ENCODE results near the gene PLCL1. TPM values are rescaled to one million over a fixed set of nuclear protein-coding genes. Genes with fewer than 3 reads are reported as not detected.

Gene PLCL1
- total RNA-seq, 1 experiment from 2014 or later: not detected

DNA sequence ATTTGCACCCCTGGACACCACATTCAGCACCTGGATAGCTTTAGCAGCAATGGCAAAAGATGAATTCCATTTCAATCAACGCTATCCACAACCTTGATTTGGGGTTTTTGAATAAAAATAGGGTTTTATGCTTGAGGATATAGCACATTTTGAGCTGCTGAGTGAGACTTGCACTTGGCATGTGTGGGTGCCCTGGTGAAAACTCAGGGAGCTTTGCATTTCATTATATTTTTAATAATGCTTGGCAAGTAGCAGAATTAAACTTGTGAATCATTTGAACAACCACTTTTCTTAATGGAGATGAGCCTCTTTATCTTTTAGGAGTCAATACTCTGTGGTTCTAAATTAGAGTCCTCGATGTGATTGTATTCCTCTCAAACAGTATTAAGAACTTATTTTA is 252.4 kb downstream of the PLCL1 start:
- DNase-seq (ENCODE audit: low spot score): no peak

DNA sequence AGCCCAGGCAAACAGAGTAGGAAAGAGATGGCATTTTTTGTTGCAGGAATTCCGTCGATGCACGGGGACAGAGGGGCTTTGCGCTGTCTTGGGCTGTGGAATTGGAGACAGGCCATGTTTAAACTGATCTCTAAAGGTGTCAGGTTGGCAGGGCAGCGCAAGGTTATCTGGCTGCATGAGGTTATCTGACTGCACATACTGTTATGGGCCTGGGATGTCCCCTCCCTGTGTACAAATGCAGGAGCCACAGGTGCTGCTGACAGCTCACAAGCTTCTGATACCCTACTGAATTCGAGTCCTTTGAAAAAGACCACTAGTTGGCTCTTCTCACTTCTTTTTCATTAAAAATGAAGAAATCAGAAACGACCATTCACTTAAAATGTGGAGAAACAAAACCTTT is 255.4 kb downstream of the PLCL1 start:
- DNase-seq (ENCODE audit: low spot score): no peak

DNA sequence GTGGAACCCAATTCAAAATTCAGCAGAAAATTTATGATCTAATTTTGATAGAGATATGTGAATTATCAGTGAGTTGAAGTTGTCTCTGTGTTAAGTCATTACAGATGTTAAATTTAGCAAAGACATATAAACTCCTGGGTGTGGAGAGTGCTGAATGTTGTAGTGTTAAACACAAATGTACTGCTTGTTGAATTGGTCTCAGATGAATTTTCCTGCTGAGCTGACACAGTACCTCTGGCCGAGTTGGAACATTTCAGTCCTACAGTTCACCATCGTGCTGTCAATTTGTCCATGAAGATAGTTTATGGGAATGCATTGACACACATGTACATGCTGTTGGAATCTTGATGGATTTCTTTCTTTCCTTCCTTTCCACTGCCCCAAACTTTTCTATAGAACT is 255.9 kb downstream of the PLCL1 start:
- no peak for DNase-seq (ENCODE audit: low spot score)

DNA sequence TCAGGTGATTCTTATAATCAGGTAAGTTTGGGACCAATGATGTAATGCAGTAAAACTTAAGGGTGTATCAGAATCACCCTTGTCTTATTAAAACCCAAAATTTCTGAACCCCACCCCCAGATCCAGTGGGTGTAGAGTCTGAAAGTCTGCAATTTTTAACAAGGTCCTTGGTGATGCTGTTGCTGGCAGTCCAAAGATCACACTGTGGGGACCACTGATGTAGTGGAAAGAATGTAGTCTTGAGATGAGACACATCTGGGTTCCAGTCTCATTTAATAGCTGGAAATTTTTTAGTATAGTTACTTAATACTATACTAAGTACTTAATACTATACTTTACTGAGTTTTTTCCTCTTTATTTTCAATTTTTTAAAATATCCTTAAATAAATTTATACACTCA is 258.4 kb downstream of the PLCL1 start:
- DNase-seq (ENCODE audit: low spot score): no peak

DNA sequence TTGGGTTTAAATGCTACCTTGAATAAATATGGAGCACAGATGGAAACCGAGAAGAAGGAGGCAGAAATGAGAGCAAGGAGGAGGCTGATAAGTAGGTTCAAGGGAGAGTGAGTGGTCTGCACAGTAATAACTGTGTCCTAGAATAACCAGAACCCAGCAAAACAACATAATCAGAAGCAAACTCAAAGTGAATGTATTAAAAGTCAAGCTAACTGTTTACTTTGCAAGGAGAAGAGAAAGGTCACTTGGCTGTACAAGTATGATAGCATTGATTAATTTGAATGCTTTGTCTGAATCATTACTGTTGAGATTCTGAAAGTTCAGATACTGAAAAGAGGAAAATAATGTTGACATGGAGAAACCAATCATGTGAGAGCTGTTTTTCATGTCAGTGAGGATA is 258.8 kb downstream of the PLCL1 start:
- no peak for DNase-seq (ENCODE audit: low spot score)

DNA sequence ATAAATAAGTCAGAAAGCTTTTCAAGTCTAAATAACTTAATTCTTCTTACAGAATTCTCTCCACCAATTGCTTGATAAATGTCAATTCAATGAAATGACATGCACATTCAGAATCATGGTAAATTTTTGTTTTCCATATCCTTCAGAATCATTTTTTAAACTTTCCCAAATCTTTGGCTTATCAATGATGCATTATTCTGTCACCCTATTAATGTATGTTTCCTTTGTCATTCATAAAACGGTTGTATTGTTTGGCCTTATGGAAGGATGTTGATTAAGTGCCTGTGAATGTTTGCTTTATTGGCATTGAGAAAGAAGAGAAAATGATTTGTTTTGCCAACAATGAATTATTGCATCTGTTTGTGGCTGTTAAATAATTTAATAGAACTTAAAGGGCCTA is 260.9 kb downstream of the PLCL1 start:
- DNase-seq (ENCODE audit: low spot score): no peak

DNA sequence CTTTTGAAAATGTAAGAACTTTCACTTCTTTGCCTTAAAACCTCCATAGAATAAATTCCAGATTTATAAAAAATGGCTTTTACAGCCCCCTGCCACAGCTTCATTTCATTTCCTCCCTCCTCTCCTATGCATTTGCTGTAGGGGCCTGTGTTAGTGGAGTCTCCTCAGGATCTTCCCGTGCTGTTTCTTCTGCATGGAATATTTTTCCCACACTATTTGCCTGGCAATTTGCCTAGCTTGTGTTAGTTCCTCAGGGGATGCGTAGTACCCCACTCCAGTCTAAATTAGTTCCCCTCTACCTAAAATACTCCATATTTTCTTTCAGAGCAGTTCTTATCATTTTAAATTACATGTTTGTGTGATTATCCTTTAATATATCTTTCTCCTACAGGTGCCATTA is 262.2 kb downstream of the PLCL1 start:
- DNase-seq (ENCODE audit: low spot score): no peak

DNA sequence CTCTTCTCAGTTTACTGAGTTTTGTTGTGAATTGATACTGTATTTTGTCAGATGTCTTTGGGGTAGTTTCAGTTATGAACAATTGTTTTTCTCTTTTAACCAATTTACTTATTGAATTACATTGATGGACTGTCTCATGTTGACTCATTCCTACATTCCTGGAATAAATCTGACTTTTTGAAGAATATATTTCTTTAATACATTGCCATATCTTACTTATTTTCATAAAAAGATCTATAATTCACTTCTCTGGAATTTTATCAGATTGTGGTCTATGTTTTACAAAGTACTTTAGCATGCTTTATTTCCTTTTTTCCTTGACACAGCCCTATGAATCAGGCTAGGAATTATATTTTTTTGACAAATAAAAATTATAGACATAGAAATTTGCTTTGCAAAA is 268.3 kb downstream of the PLCL1 start:
- DNase-seq (ENCODE audit: low spot score): no peak

DNA sequence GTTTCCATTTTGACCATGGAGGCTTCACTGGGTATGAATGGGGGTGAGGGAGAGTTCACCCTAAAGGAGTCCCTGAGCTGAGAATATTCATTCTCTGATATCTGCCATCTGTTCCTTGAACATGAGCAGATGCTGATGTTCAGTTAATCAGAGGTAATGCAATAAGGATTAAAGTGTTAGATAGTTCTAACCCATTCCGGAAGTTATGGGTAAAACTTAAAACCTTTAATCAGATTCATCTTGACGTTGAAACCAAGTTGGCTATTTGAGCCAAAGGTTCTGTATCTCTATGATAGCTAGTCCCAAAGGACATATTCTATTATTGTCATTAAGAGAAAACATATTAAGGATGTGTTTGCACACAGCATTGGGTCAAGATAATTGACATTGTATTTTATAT is 268.9 kb downstream of the PLCL1 start:
- no peak for DNase-seq (ENCODE audit: low spot score)

DNA sequence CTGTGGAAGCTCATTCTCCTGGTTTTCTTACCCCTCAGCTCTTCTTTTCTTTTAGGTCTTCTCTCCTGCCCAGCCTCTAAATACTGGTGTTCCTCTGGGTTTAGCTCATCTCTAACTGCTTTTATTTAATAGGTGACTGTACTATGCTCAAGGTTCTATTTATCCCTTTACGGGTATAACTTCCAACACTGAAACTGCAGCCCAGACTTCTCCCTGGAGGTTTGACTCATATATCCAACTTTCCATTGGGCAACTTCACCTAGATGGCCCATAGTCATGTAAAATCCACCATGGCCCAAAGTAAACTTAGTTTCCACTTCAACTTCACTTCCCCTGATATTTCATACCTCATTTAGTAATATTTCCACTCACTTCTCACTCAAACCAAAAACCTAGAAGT is 273.1 kb downstream of the PLCL1 start:
- no peak for DNase-seq (ENCODE audit: low spot score)

DNA sequence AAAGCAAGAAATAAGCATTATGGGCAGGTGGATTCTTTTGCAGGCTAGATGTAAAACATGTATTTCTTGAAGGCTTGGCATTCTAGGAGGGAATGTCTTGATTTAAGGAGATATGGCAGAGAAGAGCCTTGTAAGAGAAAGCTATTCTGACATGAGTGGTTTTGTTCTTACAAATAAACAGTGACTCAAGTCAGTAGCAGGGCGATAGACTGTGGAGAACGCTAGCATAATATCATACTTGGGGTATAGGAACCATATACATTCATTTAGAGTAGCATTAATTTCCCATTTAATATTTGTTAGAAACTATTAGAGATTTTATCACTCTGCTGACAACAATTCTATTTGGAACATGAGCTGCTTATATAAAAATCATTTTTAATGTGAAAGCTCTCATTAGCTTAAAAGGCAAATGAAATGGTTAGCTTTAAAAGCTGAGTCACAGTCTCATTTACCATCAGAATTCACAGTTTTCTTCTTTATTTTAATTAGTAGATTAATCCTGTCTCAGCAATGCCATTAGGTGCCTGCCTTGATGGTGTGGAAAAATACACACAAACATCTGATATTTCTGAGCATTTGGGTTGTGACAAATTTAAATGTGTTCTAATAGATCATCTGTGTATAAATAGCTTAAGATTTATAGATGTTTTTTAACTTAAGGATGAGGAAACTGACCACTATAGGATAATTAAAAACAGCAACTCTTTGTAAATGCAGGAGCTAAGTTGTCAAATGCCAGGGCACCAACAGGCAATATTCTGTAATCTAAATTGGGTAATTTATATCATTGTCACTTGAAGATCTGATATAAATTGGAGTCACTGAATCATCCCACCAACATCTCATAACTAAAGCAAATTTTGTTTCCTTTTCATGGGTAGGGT is 276.7 kb downstream of the PLCL1 start:
- no peak for DNase-seq (ENCODE audit: low spot score)

DNA sequence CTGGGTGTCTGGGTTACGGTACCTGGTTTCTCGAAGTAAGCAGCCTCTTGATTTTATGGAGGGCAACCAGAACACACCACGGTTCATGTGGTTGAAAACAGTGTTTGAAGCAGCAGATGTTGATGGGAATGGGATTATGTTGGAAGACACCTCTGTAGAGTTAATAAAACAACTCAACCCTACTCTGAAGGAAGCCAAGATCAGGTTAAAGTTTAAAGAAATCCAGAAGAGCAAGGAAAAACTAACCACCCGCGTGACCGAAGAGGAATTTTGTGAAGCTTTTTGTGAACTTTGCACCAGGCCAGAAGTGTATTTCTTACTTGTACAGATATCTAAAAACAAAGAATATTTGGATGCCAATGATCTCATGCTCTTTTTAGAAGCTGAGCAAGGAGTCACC is 279.8 kb downstream of the PLCL1 start:
- no peak for DNase-seq (ENCODE audit: low spot score)

DNA sequence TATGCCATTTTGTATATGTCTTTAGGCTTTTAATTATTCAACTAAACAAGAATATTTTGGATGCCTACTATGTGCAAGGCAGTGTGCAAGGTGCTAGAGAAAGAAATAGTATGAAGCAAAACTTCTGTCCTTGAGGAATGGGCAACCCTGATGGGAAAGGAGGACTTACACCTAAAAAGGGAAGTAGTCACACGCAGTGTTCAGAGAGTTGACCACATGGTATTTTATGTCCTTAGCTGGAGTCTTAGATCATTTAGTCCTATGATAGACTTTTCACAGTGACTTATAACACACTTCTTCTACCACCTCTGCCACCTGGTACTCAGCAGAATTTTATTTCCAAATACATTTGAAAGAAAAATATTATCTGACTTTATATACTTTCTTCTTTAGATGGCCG is 291.6 kb downstream of the PLCL1 start:
- DNase-seq (ENCODE audit: low spot score): no peak

DNA sequence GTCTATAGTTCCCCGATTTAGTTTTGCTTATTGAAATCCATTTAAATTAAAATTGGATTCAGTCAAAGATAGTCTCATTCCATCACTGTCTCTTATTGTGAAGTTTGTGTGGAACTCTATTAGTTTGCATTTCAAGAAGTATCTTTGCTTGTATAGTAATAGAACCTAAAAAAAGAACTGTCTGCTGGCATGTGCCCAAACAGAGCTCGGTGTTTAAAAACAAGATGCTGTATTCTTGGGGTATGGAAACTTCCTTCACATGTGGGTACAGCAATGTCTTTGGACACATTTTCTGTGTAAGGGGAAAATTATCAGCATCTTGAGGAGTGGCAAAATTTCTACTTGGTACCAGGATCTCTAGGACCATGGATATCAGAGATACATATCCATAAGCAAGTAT is 292.6 kb downstream of the PLCL1 start:
- DNase-seq (ENCODE audit: low spot score): no peak

DNA sequence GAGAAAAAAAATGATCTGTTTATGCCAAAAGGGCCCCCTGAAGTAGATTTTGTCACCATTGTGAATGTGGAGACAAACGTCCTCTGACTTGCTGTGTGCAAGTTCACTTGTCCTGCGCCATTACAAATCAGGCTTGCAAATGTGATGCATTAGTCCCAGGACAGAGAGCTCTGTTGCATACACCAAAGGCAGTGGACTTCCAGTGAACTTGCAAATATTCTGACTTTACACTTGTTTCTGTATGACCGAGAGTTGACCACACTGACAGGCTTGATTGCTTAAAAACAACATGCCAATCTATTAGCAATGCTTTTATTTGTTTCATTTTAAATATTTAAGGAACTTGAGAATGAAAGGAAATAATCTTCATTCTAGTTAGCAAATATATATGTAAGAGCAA is 293.2 kb downstream of the PLCL1 start:
- no peak for DNase-seq (ENCODE audit: low spot score)

DNA sequence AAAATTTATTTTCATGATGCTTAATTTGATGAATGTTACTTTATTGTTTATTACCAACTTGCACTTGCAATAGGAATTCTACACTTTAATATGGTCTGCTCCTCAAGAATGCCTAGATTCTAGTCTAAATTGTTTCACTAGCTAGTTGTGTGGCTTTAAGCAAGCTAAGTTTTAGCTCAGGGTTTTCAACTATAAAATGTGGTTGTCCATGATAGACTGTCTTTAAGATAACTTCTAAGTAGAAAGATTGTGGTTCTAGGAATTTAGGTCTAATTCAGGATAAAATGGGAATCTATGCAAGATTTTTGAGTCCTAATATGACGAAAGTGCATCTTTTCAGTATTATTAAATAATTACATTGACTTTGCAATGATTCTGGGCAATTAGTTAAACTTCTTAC is 294.0 kb downstream of the PLCL1 start:
- DNase-seq (ENCODE audit: low spot score): no peak

DNA sequence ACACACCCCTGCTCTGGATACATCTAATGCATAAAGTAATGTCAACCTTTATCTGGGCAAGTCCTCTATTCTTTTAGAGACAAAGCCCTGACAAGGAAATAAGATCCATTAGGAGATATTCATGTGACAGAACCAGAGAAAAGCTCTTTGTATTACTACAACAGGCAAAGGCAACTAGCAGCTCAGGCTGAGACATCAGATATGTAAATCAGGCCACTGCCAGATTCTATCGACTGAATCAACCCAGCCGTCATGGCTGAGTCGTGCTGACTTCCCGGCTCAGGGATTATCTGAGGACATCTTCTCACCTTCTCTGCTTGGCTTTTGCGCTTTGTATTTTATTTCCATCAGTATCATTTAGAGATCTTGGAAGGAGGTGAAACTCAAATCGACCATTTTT is 294.5 kb downstream of the PLCL1 start:
- peak; percentile 22 for DNase-seq (ENCODE audit: low spot score)

DNA sequence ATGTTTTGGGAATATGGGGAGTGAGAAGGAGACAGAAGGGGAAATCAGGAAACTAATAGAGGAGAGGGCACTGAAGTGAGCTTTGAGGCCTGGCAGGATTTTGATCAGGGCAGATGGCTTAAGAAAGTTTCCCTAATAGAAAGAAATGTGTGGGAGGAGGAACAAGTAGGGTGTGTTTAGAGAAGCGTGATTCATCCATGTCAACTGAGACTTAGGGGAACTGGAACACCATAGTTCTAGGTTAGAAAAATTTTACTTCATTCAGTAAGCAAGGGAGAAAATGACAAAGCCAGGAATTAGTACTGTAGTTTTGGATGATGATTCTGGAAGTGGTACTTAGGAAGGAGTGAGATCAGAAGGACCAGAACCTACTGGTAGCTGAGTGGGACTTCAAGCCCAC is 296.0 kb downstream of the PLCL1 start:
- DNase-seq (ENCODE audit: low spot score): no peak

DNA sequence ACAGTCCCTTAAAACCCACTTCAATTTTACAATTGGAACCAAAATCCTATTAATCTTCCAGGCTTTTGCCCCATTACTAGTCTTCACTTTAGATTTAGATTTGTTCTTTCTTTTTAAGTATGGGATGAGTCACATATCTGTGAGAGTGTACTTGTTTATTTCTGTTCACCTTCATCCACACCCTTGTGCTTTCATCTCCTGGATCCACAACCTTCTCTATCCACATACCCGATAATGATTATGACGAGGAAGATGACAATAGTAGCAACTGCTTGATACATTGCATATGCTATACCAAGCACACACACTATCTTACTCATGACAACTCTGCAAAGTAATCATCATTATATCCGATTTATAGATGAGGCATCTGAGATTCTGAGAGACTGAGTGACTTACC is 297.3 kb downstream of the PLCL1 start:
- DNase-seq (ENCODE audit: low spot score): no peak

DNA sequence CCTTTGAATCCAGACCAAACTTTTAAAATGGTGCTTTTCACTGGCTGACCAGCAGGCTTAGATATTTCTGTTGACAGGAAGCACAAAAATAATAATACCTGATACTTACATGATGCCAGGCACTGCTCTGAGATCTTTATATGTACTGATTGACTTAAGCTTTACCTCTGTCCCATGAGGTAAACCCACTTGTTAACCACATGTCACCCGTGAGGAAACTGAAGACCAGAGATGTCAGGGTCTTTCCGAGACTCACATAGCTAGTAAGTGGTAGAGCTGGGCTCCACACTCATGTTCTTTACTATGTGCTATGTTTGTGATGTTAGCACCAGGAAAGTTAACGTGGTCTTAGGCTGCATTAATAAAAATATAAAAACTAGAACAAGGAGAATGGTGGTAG is 297.7 kb downstream of the PLCL1 start:
- no peak for DNase-seq (ENCODE audit: low spot score)

DNA sequence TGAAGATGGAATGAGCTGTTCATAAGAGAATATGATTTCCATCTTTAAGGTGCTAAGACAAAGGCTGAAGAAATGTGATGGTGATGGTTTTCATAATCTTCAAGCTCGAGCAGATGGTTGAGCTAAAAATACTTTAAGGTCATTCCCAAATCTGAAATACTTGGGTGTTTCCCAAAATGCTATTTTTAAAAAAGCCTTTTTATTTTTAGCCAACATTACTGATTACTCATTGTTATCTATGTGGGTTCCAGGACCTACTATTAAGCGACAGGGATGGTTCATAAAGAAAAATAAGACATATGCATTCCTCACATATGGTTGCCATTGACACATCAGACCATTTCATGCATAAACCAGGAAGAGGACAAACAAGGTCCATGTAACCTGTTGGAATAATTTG is 298.5 kb downstream of the PLCL1 start:
- no peak for DNase-seq (ENCODE audit: low spot score)

DNA sequence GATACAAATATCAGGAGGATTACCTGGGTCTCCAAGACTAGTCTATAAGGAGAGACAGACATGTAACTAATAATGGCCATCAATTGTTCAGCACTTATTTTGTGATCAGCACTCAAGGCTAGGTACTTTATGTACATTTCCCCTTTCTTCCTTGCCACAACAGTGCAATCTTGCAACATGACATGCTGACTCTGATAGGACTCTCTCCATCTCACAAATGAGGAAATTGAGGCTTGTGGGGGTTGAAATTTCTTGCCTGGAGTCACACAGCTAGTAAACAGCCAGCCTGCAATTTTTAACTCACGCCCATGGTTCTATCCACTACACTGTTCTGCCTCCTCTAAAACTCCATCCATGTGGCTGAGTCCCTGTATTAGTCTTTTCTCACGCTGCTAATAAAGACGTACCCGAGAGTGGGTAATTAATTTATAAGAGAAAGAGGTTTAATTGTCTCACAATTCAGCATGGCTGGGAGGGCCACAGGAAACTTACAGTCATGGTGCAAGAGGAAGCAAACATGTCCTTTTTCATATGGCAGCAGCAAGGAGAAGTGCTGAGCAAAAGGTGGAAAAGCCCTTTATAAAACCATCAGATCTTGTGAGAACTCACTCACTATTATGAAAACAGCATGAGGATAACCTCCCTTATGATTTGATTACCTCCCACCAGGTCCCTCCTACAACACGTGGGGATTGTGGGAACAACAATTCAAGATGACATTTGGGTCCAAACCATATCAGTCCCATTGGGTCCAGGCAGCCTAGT is 302.4 kb downstream of the PLCL1 start:
- DNase-seq (ENCODE audit: low spot score): no peak

DNA sequence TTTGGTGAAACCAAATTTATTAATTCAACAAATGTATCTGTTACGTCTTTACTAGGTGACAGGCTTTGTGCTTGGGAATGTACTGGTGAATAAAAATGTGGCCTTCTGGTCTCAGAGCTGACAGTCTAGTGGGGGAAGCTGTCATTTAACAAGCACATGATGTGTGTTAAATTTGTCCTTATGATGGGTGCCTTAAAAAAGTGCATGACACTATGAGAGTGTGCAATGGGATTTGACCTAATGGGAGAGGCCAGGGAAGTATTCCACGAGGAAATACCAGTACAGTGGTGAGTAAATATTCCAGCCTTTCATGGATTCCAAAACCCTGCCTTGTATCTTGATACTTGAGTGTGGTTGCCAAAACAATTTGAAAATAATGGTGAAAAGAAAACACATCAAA is 308.9 kb downstream of the PLCL1 start:
- DNase-seq (ENCODE audit: low spot score): no peak

Data from A172 (cell line).